GM19438 (cell line): ENCODE measurements around the gene PIK3CB.
A peak's percentile ranks its signal among the peaks of the same experiment; 100 is the strongest.
"Not testable (repeated sequence)": the region's sequence is repeated elsewhere in the genome, so short reads cannot be mapped to it uniquely, and the experiment has no call there.

Experiments
- ATAC-seq: cut with Tn5 transposase; IDR thresholded peaks from one replicate; pipeline ENCODE4 v1.9.1; 2021; ENCODE audit warnings: low read depth; ENCODE audit not compliant: unreplicated experiment

Gene PIK3CB

GRCh38 chr3:138687236-138687635, 147.5 kb downstream of the PIK3CB start:
- peak; percentile 7 for ATAC-seq

- ATAC-seq: peak; percentile 98
These were observed 147.9 kb downstream of the PIK3CB start for GRCh38 chr3:138686771-138687221.

- ATAC-seq: no peak
These were observed 150.3 kb downstream of the PIK3CB start for GRCh38 chr3:138684396-138684795.

- ATAC-seq: no peak
These were observed 152.1 kb downstream of the PIK3CB start for GRCh38 chr3:138682648-138683047.

- no peak for ATAC-seq
These were observed 153.1 kb downstream of the PIK3CB start for GRCh38 chr3:138681463-138682220.

GRCh38 chr3:138680974-138681373, 153.8 kb downstream of the PIK3CB start:
- ATAC-seq: not testable (repeated sequence)

- no peak for ATAC-seq
These were observed 155.8 kb downstream of the PIK3CB start for GRCh38 chr3:138678874-138679392.

- no peak for ATAC-seq
These were observed 156.6 kb downstream of the PIK3CB start for GRCh38 chr3:138678086-138678485.

- no peak for ATAC-seq
These were observed 159.3 kb downstream of the PIK3CB start for GRCh38 chr3:138675393-138675792.

- ATAC-seq: no peak
These were observed 160.8 kb downstream of the PIK3CB start for GRCh38 chr3:138673641-138674530.

GRCh38 chr3:138670407-138670806, 164.3 kb downstream of the PIK3CB start:
- no peak for ATAC-seq

- no peak for ATAC-seq
These were observed 166.6 kb downstream of the PIK3CB start for GRCh38 chr3:138668107-138668506.

- no peak for ATAC-seq
These were observed 177.2 kb downstream of the PIK3CB start for GRCh38 chr3:138657508-138657907.

GRCh38 chr3:138653567-138653966, 181.2 kb downstream of the PIK3CB start:
- ATAC-seq: no peak

GRCh38 chr3:138649134-138649533, 185.6 kb downstream of the PIK3CB start:
- no peak for ATAC-seq

- no peak for ATAC-seq
These were observed 188.2 kb downstream of the PIK3CB start for GRCh38 chr3:138646513-138646912.

- ATAC-seq: no peak
These were observed 188.7 kb downstream of the PIK3CB start for GRCh38 chr3:138646008-138646407.

GRCh38 chr3:138642927-138643253, 191.8 kb downstream of the PIK3CB start:
- no peak for ATAC-seq

GRCh38 chr3:138642226-138642926, 192.4 kb downstream of the PIK3CB start:
- ATAC-seq: no peak

- no peak for ATAC-seq
These were observed 194.2 kb downstream of the PIK3CB start for GRCh38 chr3:138640537-138640936.

- ATAC-seq: no peak
These were observed 196.1 kb downstream of the PIK3CB start for GRCh38 chr3:138638641-138639040.
